ENCODE measurements around the gene MEN1.

The MEN1 gene

DNA sequence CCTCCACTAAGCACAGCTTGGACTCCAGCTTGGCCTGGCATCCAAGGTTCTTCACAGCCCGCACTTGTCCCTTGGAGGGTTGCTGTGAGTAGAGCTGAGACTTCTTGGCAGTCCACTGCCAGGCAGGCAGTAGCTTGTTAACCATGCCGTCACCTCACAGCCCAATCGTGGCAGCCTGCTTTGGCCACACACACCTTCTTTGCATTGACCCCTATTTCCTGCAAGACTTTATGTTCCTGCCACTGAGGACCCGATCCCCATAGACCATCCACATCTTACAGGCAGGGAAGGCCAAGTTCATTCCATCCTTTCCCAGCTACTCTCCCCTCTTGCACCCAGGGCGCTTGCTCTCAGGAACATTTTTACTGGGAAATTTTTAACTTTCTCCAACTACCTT is 48.1 kb downstream of the MEN1 start:
- no peak for DNase-seq

DNA sequence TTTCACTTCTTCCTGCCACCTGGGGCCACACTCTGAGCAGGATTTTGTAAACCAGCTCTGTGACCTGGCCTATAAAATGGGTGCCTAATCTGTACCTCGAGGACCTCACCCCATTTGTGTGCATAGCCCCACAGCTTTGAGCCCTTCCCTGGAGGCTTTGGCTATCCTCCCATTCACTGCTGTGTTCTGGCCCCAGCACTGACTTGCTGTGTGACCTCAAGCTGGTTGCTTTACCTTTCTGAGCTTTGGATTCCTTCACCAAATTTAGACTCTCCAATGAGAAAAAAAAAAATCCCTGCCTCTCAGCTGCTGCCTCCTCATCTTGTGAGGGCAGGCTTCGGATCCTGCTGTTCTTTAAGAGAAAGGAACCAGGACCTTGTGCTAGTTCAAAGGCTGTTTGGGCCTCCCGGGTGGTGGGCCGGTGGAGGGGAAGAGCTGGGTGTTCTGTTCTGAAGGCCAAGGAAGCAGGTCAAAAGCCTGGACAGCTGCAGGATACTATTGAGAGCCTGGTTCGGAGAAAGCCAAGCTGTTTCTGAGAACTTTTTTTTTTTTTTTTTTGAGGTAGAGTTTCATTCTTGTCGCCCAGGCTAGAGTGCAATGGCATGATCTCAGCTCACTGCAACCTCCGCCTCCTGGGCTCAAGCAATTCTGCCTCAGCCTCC is 49.5 kb downstream of the MEN1 start:
- no peak for DNase-seq

DNA sequence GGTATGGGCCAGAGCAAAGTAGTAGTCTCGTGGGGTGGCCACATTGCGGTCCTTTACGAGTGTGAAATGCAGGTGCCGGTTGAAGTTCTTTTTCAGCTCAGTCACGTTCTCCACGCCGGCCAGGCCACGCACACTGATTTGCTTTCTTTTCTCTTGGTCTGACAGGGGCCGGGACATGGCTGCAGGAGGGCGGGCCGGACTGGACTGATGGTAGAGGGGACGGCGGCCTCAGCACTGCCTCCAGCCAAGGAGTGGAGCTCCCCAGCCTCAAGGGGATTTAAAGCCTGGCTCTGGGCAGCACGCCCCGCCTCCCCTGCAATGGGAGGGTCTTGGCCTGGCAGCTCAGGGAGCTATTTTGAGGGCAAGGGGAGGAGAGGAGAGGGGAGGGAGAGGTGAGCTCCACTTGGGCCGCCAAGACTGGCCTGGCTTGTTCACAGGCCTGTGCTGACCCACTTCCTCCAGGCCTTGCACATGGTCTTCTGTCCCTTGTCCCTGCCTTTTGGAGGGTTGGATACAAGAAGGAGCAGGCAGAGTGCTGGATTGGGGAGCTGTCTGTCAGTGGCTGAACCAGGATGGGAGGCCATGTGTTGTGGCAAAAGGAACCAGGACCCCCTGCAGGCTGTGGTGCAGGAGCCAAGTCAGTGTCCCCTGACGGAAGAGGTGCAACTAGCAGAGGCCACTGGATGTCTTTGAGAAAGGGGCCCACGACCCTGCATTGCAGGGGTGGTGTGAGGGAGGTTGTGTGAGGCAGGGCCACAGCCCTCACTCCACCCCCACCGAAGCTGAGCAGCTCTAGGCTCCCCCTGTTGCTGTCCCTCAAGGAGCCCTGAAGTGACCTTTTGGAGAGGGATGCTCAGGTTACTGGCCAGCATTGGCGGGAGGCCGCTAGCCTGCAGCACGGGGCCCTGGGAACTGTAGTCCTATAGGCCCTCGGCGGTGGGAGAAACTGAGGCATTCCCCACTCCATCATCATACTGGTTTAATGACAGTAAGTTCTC is 50.3 kb downstream of the MEN1 start, which contains the start of gene PYGM:
TSS of gene PYGM (minus strand) at position 253 of the 998 bp plus-strand sequence. CDS start at position 177, 76 bp downstream.
- DNase-seq = no peak

DNA sequence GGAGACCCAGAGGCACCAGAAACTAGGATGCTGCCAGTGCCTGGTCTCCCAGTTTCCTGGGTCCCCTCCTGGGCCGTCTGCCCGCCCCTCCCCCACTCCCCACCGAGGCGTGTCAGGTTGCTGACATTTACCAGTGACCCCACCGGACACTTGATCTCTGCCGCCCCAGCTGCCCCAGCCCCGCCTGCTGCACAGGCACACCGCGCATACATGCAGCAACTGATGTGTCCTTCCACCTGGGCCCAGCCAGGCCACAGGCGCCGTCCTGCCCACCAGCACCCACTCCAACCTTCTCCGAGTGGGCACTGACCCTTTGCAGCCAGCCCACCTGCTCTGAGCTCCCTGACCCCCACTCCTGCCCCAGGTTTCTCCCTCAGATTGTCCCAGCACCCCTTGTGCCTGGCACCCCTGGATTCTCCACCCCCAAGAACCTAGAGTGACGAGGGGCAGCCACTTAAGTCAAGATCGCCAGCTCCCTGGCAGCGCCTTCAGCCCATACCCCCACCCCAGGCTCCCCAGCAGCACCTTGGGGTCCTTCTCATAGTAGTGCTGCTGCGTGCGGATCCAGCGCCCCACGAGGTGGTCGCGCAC is 51.1 kb downstream of the MEN1 start:
- no peak for DNase-seq

DNA sequence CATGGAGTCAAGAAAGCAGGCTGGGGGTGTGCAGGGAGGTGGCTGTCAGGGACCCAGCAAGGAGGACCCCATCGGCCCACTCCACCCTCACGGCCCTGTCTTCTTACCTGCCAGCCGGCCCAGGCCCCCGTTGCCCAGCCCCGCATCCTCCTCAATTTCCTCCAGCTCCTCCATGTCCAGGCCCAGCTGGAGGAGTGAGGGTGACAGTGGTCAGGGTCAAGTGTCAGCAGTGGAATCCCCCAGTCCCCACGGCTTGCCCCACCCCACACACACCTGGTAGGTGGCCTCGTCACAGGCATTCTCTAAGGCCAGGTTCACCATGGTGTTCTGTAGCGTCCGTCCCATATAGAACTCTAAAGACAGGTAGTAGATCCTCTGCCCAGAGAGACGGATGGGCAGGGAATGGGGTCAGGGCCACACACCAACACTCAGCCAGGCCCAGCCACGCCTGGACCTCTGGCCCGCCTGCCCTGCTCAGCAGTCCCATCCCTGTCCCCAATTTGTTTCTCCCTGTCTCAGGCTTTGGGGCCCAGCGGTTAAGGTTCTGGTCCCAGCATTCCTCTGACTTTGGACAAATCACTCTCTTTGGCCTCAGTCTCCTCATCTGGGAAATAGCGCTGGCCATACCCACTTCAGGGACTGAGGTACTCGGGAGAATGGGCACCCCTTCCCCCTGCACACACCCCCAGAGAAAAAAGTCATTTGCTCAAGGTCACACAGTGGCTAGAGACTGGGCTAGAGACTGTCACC is 51.8 kb downstream of the MEN1 start:
- DNase-seq = no peak

DNA sequence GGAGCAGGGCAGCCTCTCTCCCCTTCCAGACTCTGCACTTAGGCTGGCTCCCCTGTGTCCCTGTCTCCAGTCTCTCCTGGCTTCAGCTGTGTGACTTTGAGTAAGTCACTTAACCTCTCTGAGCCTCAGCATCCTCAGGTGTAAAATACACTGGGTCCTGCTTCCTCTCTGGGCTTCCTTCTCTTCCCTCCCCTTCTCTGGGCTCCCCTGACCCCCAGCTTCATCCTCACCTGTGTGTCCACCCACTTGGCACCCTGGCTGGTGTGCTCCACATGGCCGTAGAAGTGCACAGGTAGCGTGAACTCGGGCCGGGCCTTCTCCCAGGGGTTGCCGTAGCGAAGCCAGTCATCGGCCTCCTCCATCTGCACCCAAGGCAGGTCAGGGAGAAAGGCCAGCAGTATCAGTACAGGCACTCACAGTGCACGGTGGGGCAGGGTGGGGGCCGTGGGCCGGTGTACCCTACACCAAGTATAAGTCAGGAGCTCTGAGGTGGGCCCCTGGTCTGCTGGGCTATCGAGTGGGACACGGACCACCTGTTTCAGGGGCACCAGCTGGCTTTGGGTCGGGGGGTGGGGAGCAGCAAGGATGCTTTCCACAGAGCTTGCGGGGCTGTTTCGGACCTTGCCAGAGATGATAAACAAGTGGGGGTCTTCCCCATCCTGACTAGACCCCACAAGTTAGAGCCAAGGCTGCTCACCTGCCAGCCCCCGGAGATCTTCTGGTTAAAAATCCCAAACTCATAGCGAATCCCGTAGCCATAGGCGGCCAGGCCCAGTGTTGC is 52.6 kb downstream of the MEN1 start:
- DNase-seq = no peak

DNA sequence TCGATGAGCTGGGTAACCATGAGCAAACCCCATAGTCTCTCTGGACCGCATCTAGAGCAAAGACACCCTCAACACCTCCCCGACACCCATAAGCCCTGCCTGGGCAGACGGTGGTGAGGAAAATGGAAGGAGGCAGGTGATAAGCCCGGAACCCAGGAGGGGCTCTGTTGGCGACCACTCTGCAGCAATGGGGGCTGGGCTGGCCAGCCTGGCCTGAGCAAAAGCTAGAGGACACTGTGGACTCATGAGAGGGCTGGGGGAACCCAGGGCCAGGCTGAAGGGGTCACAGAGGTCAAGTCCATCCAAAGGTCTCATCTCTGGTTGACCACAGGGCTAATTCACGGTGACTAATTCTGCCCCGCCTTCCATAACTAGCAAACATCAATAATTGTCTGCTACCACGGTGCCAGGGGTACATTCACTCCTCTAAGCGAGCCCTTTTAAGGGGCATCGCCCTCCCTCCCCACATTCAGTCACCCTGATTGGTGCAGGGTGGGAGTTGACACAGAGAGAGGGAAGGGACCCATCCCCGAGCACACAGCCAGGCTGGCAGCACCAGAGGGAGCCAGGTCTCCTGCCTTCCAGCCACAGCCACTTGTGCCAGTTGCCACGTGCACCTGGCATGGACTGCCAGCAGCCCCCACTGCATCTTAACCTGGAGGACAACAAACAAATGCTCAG is 54.5 kb downstream of the MEN1 start:
- no peak for DNase-seq

DNA sequence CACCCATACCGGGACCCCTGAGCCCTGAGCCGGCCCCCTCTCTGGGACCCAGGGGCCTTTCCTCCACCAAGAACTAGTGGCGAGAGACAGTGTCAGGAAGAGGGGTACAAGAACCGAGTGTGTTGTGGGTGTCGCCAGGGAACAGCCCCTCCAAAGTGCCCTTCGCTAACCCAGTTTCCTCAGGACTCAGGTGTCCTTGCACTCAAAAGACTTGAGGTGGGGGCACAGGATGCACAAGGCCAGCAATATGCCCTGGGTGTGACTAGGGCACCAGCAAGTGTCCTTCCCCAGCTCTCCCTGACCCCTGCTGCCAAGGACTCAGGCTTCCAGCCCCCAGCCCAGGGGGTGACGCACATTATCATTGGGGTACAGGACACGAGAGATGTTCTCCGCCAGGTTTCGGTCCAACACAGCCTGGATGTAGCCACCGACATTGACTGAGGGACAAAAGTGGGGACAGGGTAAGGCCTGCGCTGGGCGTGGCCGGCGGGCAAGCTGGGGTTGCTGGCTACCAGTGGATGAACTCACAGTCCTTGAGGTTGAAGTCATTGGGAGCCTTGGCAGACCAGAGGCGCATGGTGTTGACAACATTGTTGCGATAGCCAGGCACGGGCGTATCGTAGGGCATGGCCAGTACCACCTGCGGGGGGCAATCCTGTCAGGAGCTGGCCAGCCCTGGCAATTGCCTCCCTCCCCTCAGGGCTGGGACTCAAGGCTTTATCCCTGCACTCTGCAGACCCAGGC is 55.3 kb downstream of the MEN1 start:
- no peak for DNase-seq

DNA sequence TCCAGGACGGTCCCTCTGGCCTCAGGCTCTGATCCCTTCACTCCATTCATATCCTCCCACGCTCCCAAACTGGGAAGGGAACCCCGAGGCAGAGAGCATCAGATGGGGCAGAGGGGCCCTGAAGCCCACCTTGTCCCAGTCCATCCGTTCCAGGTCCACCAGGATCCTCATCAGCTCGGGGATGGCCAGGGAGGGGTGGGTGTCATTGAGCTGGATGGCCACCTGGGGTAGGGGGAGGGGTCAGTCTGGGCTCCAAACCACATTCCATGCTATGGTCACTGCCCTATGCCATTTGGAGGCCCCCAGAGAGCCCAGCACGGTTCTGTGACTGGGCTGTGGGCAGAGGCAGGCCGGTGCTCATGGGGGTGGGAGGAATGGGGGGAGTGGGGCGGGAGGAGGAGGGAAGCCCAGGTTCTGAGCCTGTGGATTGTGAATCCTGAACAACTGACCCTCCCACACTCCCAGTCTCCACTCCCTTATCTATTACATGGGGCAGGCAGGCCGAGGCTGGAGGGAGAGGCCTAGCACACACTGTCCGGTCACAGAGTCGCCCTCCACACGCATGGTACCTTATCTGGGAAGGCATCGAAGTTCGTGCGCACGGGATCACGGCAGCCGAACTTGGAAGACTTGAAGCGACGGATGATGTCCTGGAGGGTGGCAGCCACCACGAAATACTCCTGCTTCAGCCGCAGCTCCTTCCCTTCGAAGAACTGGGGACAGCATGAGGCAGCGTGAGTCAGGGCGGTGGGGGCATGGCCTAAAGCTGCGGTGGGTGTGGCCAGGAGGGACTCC is 56.0 kb downstream of the MEN1 start:
- no peak for DNase-seq

All from fibroblast of skin of back (primary cell).